IMR-90 (cell line): ENCODE data around the gene DNAJA1. TPM values are rescaled to one million over a fixed set of nuclear protein-coding genes. Genes with fewer than 3 reads are reported as not detected.

Experiments
- ATAC-seq: fragments of 200-7000 bp; cut with Tn5 transposase; 2 replicates; pipeline ENCODE4 v1.9.1; 2020; ENCODE audit warnings: low read depth, mild to moderate bottlenecking, moderate library complexity
- BruUV-seq: library from RNA; stranded (reverse); fragments of 400-500 nt; replicated peaks from 2 replicates; lab custom pipeline; 2021; lab: Mats Ljungman, UMichigan
- CTCF ChIA-PET: fragments of 300-600 bp; formaldehyde crosslinking; extraction: SDS; loops from one replicate; lab custom pipeline; 2021; ENCODE audit warnings: antibody characterized with exemption; lab: Yijun Ruan, JAX
- POLR2A ChIA-PET: fragments of 300-600 bp; sonication (Branson Sonifier 250); formaldehyde crosslinking; loops from one replicate; lab custom pipeline; 2022; ENCODE audit warnings: antibody characterized with exemption; ENCODE audit not compliant: unreplicated experiment; lab: Charles Lee
- DNase-seq: peaks from one replicate; pipeline ENCODE4 v3.0.0; 2013
- H2AFZ ChIP-seq: replicated peaks from 2 replicates; pipeline ENCODE3; 2013; ENCODE audit warnings: low read length, mild to moderate bottlenecking; ENCODE audit not compliant: poor library complexity
- H2AK5ac ChIP-seq: 2 replicates; pipeline ENCODE4 v1.6.1; 2013; ENCODE audit warnings: low read depth, low read length, inconsistent platforms
- H2AK9ac ChIP-seq: replicated peaks from 2 replicates; pipeline ENCODE3; 2013; ENCODE audit warnings: mild to moderate bottlenecking, low read depth, low read length, moderate library complexity; ENCODE audit not compliant: poor library complexity
- H2BK120ac ChIP-seq: 2 replicates; pipeline ENCODE4 v1.6.1; 2013; ENCODE audit warnings: low read depth, low read length, inconsistent platforms
- H2BK15ac ChIP-seq: 3 replicates; pipeline ENCODE4 v1.6.1; 2013; ENCODE audit warnings: low read depth, low read length, inconsistent platforms
- H2BK20ac ChIP-seq: 2 replicates; pipeline ENCODE4 v1.6.1; 2013; ENCODE audit warnings: low read depth, mild to moderate bottlenecking, inconsistent platforms, low read length, moderate library complexity
- H2BK5ac ChIP-seq: 2 replicates; pipeline ENCODE4 v1.6.1; 2013; ENCODE audit warnings: mild to moderate bottlenecking, low read depth, low read length, inconsistent platforms; ENCODE audit not compliant: poor library complexity, severe bottlenecking
- H3K14ac ChIP-seq: replicated peaks from 2 replicates; pipeline ENCODE4 v1.6.1; 2013; ENCODE audit warnings: low read depth, low read length, inconsistent platforms
- H3K18ac ChIP-seq: 2 replicates; pipeline ENCODE4 v1.6.1; 2013; ENCODE audit warnings: low read depth, low read length, control low read depth
- H3K23ac ChIP-seq: 2 replicates; pipeline ENCODE4 v1.6.1; 2013; ENCODE audit warnings: low read depth, low read length, inconsistent platforms
- H3K27ac ChIP-seq: 2 replicates; pipeline ENCODE4 v1.5.1; 2013; ENCODE audit warnings: mild to moderate bottlenecking, control low read depth, low read length; ENCODE audit not compliant: insufficient read depth
- H3K27me3 ChIP-seq: 2 replicates; pipeline ENCODE4 v1.6.1; 2013; ENCODE audit warnings: low read length; ENCODE audit not compliant: control insufficient read depth, insufficient read depth
- H3K36me3 ChIP-seq: 2 replicates; pipeline ENCODE4 v1.6.1; 2013; ENCODE audit warnings: low read length, mixed read lengths; ENCODE audit not compliant: control insufficient read depth, insufficient read depth
- H3K4ac ChIP-seq: 2 replicates; pipeline ENCODE4 v1.6.1; 2013; ENCODE audit warnings: low read depth, low read length, inconsistent platforms
- H3K4me1 ChIP-seq: 2 replicates; pipeline ENCODE4 v1.6.1; 2013; ENCODE audit warnings: low read length, mixed read lengths; ENCODE audit not compliant: control insufficient read depth, insufficient read depth
- H3K4me2 ChIP-seq: 2 replicates; pipeline ENCODE4 v1.6.1; 2013; ENCODE audit warnings: low read depth, mild to moderate bottlenecking, control low read depth, low read length, moderate library complexity
- H3K4me3 ChIP-seq: 2 replicates; pipeline ENCODE4 v1.5.1; 2013; ENCODE audit warnings: low read depth, mild to moderate bottlenecking, control low read depth, low read length, moderate library complexity; ENCODE audit not compliant: insufficient read depth
- H3K56ac ChIP-seq: 2 replicates; pipeline ENCODE4 v1.6.1; 2013; ENCODE audit warnings: low read length, inconsistent platforms; ENCODE audit not compliant: insufficient read depth; ENCODE audit errors: extremely low read depth
- H3K79me1 ChIP-seq, 2 experiments: 2 replicates each; pipeline ENCODE4 v1.6.1; 2013; ENCODE audit warnings: low read length in 2 of 2, inconsistent platforms in 1 of 2, low read depth in 1 of 2
- H3K9ac ChIP-seq: 2 replicates; pipeline ENCODE4 v1.6.1; 2013; ENCODE audit warnings: low read depth, low read length, control low read depth
- H3K9me1 ChIP-seq: 2 replicates; pipeline ENCODE4 v1.6.1; 2013; ENCODE audit warnings: low read length, inconsistent platforms; ENCODE audit not compliant: insufficient read depth
- H3K9me3 ChIP-seq: 2 replicates; pipeline ENCODE4 v1.6.1; 2013; ENCODE audit warnings: low read length; ENCODE audit not compliant: control insufficient read depth, insufficient read depth
- H4K20me1 ChIP-seq: 2 replicates; pipeline ENCODE4 v1.6.1; 2013; ENCODE audit warnings: low read length, inconsistent platforms; ENCODE audit not compliant: insufficient read depth
- H4K5ac ChIP-seq: 2 replicates; pipeline ENCODE4 v1.6.1; 2013; ENCODE audit warnings: mild to moderate bottlenecking, low read depth, low read length, control low read depth
- H4K8ac ChIP-seq, 2 experiments: 2 replicates each; pipeline ENCODE4 v1.6.1; 2013; ENCODE audit warnings: low read depth in 2 of 2, low read length in 2 of 2, control low read depth in 1 of 2, inconsistent platforms in 1 of 2
- H4K91ac ChIP-seq: 2 replicates; pipeline ENCODE4 v1.6.1; 2013; ENCODE audit warnings: low read depth, low read length, inconsistent platforms; ENCODE audit not compliant: insufficient read depth
- BHLHE40 ChIP-seq: fragments of 150-350 bp; IDR thresholded peaks from 2 replicates; pipeline ENCODE4 v1.6.1; 2016; ENCODE audit warnings: mild to moderate bottlenecking, low read depth, low read length
- FOS ChIP-seq: fragments of 150-350 bp; IDR thresholded peaks from 2 replicates; pipeline ENCODE4 v1.6.1; 2016; ENCODE audit warnings: low read depth, low read length
- MAFK ChIP-seq: IDR thresholded peaks from 2 replicates; pipeline ENCODE4 v1.6.1; 2012; ENCODE audit warnings: low read depth, low read length, improper control_type of control experiment
- MAZ ChIP-seq: IDR thresholded peaks from 2 replicates; pipeline ENCODE4 v1.6.1; 2012; ENCODE audit warnings: low read depth, mild to moderate bottlenecking, low read length, improper control_type of control experiment, moderate library complexity, borderline replicate concordance
- MXI1 ChIP-seq: IDR thresholded peaks from 2 replicates; pipeline ENCODE4 v1.6.1; 2012; ENCODE audit warnings: low read depth, mild to moderate bottlenecking, low read length, moderate library complexity, borderline replicate concordance
- POLR2A ChIP-seq: IDR thresholded peaks from 2 replicates; pipeline ENCODE4 v1.6.1; 2012; ENCODE audit warnings: mild to moderate bottlenecking, low read depth, low read length
- RAD21 ChIP-seq: IDR thresholded peaks from 2 replicates; pipeline ENCODE4 v1.6.1; 2012; ENCODE audit warnings: low read length, improper control_type of control experiment
- RCOR1 ChIP-seq: IDR thresholded peaks from 2 replicates; pipeline ENCODE4 v1.6.1; 2012; ENCODE audit warnings: mild to moderate bottlenecking, low read length, improper control_type of control experiment; ENCODE audit not compliant: insufficient replicate concordance
- RFX5 ChIP-seq: IDR thresholded peaks from 2 replicates; pipeline ENCODE4 v1.8.0; 2012; ENCODE audit warnings: low read depth, mild to moderate bottlenecking, low read length, moderate library complexity
- SMC3 ChIP-seq: fragments of 150-350 bp; IDR thresholded peaks from 2 replicates; pipeline ENCODE4 v1.6.1; 2016; ENCODE audit warnings: low read depth, mild to moderate bottlenecking, antibody characterized with exemption, low read length, moderate library complexity
- WGBS, 2 experiments: methylation state at CpG; one replicate each; pipeline versions ENCODE4 v1.1.5 to v1.1.7; 2013; ENCODE audit warnings: missing lambda C conversion rate in 2 of 2; ENCODE audit not compliant: insufficient read length in 1 of 2; ENCODE audit errors: extremely low coverage in 2 of 2; 5-methylcytosine and 5-hydroxymethylcytosine counted together
- dilution Hi-C: fragments of 300-500 bp; cut with HindIII; formaldehyde crosslinking; loops from one replicate; pipeline ENCODE4 v1.14.3; 2018; ENCODE audit warnings: low sequenced_read_pairs; ENCODE audit not compliant: unreplicated experiment
- in situ Hi-C: fragments of 300-500 bp; cut with MboI; formaldehyde crosslinking; loops from 3 replicates; pipeline ENCODE4 v1.14.3; 2019; ENCODE audit warnings: low sequenced_read_pairs, inconsistent platforms, mixed read lengths
- intact Hi-C: fragments of 100-400 bp; cut with micrococcal nuclease; formaldehyde crosslinking; loops from 2 replicates; pipeline ENCODE4 v1.10.0; 2022
- polyA plus RNA-seq, 3 experiments: library from polyadenylated mRNA; depleted of rRNA; stranded (reverse); fragments of >200 nt; gene quantifications; 2 replicates each; pipeline ENCODE4 v1.2.3, GENCODE V29; 2012; ENCODE audit warnings: low replicate concordance in 1 of 3
- total RNA-seq: library from RNA; depleted of rRNA; stranded (reverse); fragments of >200 nt; gene quantifications from 2 replicates; pipeline ENCODE4 v1.2.3, GENCODE V29; 2012
- TF ChIP-seq, protein P1 (sequence below): fragments of 150-350 bp; IDR thresholded peaks from 2 replicates; pipeline ENCODE4 v1.6.1; 2016; ENCODE audit warnings: low read depth, mild to moderate bottlenecking, low read length, moderate library complexity, borderline replicate concordance

Gene DNAJA1
- total and polyA plus RNA-seq, 2 of the 4 experiments (the other 2 are of a cell fraction): 59.5 to 118 TPM

DNA sequence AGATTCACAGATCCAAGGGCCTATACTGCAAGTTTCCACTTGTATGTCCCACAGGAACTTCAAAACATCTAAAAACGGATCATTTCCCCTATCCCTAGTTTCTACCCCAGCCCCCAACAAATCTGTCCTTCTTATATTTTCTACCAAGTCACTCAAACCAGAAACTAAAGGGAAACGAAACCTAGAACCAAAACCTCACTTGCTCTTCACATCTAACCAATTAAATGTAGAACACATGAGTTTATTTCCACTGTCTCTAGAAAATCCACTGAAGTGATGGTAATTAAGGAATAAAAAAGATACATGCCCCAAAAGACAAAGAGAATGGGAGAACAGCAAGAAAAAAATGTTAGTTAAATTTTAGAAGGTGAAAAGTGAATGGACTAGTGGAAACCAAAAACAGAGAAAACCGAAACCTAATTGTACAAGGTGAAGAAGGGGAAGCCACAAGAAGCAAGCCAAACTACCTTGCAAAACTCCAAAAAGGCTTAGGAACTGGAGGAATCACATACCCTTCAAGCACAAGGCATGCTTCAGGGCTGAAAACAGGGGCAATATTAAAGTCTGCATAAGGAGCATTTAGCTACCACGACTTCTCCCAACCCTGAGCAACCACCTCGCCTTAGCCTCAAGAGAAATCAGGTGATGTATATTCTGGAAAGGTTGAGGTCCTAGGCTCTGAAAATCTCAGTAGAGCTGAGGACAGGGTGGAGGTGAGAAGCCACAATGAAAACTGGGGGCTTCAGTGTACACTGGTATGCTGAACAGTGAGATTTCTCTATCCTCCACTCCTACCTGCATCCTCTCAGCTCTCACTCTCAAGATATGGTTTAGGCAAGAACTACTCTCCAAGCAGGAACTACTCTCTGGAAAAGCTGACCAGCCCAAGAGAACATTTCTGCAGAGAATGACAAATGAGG lies 40.3 kb downstream of the DNAJA1 start:
- ChIA-PET POLR2A (no interaction called here), CTCF (no interaction called here)
- Histone ChIP-seq H4K91ac (no peak overlapping the region), H2BK5ac (no peak overlapping the region), H3K9ac (no peak overlapping the region), H3K4me3 (no peak overlapping the region), H2AK9ac (no peak overlapping the region), H3K56ac (no peak overlapping the region), H4K20me1 (peaks cover 4% of the 10 kb centered on the region; the same call in 1 of the 2 replicates), H3K4me1 (no peaks in the 10 kb centered on the region), H2AFZ (no peak overlapping the region), H3K27ac (no peak overlapping the region), H2BK120ac (no peak overlapping the region), H3K9me3 (no peaks in the 10 kb centered on the region), H2AK5ac (no peak overlapping the region), H3K4ac (no peak overlapping the region), H4K5ac (no peak overlapping the region), H4K8ac (no peak overlapping the region), H3K36me3 (peaks cover 36% of the 10 kb centered on the region), H3K23ac (no peak overlapping the region), H2BK20ac (no peak overlapping the region), H3K9me1 (no peaks in the 10 kb centered on the region), H3K18ac (no peak overlapping the region), H3K14ac (no peak overlapping the region), H3K27me3 (no peaks in the 10 kb centered on the region), H3K4me2 (no peak overlapping the region), H3K79me1 (peaks cover 7 to 18% of the 10 kb centered on the region in 2 experiments), H2BK15ac (no peak overlapping the region)
- intact Hi-C loops: no loop called here
- dilution Hi-C loops: no loop called here
- no CpG with 5 or more reads among the region's 5 CpGs for WGBS, 2 experiments
- in situ Hi-C loops: no loop called here
- BruUV-seq: no TSS peak
- DNase-seq: no peak
- no peak for ATAC-seq
- no peak for TF ChIP-seq RAD21
- TF ChIP-seq SMC3: no peak
- TF ChIP-seq BHLHE40: no peak
- no peak for TF ChIP-seq MXI1
- no peak for TF ChIP-seq MAFK
- no peak for TF ChIP-seq FOS
- no peak for TF ChIP-seq POLR2A
- no peak for TF ChIP-seq MAZ
- TF ChIP-seq, protein P1, sequence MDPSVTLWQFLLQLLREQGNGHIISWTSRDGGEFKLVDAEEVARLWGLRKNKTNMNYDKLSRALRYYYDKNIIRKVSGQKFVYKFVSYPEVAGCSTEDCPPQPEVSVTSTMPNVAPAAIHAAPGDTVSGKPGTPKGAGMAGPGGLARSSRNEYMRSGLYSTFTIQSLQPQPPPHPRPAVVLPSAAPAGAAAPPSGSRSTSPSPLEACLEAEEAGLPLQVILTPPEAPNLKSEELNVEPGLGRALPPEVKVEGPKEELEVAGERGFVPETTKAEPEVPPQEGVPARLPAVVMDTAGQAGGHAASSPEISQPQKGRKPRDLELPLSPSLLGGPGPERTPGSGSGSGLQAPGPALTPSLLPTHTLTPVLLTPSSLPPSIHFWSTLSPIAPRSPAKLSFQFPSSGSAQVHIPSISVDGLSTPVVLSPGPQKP: no peak
- no peak for TF ChIP-seq RFX5
- TF ChIP-seq RCOR1: no peak
